HG02973 (cell line): ENCODE data around the gene NOS1AP.

Experiments used
- ATAC-seq: cut with Tn5 transposase; IDR thresholded peaks from one replicate; pipeline ENCODE4 v1.9.1; 2021; ENCODE audit warnings: moderate library complexity; ENCODE audit not compliant: unreplicated experiment

The NOS1AP gene

DNA sequence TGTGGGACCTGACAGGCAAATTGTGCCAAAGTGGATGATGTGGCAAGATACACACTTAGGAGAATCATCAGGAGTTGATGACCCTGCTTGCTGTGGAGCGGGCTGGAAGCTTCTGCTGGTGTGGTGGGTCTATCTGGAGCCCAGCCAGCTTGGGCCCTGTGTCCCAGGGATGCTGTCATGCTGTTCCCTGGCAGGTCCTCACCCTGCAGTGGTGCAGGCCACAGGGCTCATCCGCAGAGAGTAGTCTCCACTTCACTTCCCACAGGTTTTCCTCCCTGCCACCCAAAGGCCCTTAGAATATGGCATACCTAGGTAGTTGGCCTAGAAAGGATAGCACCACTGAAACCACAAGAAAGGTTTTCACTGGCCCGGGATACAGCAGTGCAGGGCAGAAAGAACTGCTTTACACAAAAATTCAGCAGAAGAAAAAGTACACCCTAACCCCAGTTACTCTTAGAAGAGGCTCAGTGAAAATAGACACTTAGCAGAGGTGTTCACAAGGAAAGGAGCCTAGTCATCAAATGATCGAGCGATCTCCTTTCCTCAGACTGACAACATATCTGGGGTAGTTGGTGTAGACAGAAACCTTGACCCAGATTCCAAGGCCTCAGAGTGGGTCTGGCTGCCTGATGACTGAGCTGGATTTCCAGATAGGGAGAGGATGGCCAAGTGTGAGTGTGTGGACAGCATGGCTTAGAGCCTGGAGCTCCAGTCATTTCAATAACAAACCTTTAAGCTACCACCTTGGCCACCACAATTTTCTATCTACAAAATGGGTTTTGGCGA, 310.8 kb downstream of the NOS1AP start:
- ATAC-seq: no peak

DNA sequence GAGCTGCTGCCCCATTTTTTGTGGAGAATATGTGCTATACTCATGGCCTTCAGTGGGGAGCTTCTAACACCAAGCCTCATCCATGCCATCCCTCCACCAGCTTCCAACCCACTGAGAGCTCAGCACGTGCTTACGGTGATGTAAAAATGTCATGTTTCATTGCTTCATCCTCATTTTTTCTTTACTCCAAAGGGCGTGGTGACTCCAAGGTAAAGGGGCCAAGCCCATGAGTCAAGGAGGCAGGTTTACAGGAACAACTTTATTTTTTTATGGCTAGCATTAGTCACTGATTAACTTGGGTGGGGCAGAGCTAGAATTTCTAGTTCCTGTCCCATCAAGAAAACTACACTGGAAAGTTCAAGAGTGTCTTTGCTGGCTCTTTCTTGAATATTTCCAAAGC, 311.9 kb downstream of the NOS1AP start, which contains the start of gene C1orf226:
Gene C1orf226 (plus strand): TSS at position 346 of the 400 bp plus-strand sequence. CDS start 174 bp downstream, outside the sequence.
- no peak for ATAC-seq

DNA sequence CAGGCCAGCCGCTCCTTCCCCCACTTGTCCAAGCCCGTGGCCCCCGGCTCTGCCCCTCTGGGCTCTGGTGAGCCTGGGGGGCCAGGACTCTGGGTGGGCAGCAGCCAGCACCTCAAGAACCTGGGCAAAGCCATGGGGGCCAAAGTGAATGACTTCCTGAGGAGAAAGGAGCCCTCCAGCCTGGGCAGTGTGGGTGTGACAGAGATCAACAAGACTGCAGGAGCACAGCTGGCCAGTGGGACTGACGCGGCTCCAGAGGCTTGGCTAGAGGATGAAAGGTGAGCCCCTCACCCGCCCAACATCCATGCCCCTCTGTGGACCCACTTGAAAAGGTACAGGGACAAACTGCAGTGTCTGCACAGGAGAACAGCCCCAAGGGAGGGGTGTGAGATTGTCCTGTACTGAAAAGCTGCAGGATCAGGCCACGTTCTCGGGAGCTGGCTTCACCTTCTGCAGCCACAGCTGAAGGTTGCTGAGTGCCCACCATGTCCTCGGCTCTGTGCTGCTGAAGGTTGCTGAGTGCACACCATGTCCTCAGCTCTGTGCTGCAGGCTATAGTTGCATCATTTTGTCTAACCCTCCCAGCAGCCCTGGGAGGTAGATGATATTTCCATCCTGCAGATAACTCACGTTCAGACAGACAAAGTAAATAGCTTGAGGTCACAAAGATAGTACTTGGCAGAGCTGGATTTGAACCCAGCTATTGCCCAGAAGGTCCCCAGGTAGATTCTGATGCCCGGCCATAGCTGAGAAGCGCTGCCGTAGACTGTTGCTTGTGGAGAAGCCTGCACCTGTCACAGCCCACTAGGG, 312.7 kb downstream of the NOS1AP start:
- ATAC-seq: no peak

DNA sequence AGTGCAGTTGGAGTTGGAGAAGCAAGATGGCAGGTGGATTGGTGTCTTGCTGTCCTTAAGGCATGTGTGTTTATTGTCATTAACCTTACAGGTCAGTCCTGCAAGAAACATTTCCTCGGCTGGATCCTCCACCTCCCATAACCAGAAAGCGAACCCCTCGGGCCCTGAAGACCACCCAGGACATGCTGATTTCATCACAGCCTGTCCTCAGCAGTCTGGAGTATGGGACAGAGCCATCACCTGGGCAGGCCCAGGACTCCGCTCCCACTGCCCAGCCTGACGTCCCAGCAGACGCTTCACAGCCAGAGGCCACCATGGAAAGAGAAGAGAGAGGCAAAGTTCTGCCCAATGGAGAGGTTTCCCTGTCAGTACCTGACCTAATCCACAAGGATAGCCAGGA, 313.6 kb downstream of the NOS1AP start:
- no peak for ATAC-seq

DNA sequence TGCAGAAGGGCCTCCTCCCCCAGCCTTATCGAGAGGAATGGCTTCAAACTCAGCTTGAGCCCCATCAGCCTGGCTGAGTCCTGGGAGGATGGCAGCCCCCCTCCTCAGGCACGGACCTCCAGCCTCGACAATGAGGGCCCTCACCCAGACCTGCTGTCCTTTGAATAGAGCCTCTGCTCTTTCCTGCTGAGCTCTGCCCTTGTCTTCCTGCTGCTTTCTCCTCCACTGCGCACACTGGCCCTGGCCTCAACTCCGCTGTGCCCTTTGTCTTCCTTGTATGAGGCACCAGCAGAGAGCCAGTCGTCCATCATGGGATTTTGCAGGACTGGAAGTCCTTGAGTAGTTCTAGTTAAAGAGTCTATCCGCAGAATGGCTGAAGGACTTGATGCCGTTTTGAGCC, 314.0 kb downstream of the NOS1AP start:
- no peak for ATAC-seq

DNA sequence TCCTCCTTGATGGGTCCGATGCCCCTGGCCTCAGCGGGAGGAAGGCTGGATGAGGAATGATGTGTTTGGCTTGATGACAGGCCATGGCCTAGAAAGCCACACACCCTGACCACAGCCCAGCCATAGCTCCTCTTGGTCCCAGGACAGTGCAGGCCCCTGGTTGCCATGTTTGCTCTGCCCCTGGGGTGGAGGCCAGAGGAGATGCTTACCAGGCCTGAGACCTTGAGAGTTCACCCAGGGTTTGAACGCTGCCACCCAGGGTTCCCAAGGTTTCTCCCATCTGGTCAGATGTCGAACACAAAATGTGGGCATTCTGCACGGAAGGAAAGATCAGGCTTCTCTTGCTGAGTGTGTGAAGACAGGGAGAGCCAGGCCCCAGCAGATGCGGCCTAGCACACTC, 314.6 kb downstream of the NOS1AP start:
- ATAC-seq: no peak

DNA sequence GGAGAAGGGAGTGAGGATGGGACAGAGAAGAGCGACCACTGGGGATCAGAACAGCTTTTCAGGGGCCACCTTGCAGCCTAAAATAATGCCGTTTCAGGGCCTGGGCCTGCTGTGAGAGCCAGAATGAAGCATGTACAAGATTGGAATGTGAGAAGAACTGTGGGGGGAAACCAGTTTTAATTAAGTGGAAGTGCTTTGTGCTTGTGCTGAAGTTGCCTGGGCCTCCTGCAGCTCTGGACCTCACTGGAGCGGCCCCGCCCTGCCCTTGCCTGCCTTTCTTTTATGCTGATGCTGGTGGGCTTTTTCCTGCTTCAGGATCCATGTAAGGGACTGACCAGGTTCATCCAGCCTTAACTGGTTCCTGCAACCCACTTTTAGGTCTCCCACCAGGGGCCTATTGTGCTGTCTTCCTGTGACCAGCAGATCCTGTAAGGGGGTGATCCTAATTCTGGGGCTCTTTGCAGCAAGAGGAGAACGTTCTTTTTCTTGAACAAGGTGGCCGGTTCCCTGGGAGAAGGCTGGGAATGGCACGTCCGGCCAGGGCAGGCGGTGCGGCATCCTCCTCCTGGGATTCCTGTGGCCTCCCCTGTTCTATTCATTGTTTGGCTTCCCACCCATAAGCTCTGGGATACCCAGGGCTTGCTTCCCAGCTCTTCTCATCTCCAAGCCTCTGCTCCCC, 315.2 kb downstream of the NOS1AP start:
- ATAC-seq: no peak

DNA sequence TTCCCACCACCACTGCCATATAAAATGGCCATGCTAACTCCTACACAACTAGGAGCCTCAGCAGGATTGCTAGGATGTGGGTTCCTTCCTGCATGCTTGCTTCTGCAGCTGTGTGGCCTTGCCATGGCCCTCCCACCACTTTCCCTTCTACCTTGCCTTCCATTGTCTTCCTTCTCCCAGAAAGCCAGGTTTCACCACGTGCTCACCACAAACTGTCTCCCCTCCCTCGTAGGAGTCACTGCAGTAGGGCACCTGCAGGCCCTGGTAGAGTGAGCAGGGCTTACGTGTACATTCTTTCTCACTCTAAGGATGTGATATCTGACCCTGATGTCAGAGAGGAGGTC, 315.8 kb downstream of the NOS1AP start:
- ATAC-seq: no peak

DNA sequence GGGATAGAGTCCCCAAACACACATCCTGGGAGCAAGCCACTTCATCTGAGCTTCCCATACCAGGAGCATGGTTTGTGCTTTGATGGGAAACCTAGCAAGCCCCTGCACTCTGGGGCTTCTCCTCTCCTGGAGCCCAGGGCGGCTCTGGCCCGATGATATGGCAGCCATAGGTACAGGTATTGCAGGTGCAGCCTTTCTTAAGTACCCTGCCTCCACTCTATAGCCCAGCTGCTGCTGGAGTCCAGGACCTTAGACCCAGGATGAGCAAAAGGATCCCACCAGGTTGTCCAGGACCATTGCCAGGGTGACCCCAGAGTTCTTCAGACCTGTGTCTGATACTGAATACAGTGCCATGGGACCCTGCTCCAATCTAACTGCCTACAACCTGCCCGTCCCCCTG, 316.2 kb downstream of the NOS1AP start:
- ATAC-seq: no peak

DNA sequence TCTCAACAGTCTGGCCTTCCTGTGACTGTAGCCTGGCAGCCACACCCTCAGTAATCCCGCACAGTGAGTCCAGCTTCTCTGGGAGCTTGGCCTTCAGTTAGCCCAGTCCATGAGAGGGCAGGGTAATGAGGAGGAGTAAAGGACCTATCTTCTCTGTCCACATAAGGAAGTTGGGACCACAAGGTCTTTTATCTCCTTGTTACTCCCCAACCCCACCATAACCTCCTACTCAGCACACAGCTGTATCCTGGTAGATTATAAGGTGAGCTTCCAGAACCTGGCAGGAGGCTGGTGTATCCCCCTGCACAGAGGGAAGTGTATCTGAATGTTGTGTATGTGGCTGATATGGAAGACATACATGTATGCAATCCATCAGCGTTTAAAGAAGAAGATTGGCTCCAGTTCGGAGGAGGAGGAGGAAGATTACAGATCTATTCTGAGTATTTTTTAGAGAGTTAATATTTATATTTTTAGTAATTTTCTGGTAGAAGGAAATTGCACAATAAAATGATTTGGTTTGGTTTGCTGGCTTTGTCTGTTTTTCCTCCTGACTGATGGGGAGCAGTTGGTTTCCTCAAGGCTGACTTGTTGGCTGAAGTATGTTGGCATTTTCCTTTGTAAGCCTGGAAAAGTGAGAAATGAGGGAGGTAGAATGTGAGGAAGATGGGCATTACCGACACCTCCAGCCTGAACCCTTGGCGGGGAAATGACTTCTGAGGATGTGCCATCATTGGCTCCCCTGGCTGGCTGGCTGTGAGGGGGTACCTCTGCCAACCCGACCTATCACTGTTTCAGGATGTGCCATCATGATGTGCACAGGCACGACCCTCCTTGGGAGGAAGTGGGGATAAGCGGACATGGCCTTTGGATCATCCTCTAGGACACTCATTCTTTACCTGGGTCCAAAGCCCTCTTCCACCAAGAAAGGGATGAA, 317.1 kb downstream of the NOS1AP start:
- no peak for ATAC-seq

DNA sequence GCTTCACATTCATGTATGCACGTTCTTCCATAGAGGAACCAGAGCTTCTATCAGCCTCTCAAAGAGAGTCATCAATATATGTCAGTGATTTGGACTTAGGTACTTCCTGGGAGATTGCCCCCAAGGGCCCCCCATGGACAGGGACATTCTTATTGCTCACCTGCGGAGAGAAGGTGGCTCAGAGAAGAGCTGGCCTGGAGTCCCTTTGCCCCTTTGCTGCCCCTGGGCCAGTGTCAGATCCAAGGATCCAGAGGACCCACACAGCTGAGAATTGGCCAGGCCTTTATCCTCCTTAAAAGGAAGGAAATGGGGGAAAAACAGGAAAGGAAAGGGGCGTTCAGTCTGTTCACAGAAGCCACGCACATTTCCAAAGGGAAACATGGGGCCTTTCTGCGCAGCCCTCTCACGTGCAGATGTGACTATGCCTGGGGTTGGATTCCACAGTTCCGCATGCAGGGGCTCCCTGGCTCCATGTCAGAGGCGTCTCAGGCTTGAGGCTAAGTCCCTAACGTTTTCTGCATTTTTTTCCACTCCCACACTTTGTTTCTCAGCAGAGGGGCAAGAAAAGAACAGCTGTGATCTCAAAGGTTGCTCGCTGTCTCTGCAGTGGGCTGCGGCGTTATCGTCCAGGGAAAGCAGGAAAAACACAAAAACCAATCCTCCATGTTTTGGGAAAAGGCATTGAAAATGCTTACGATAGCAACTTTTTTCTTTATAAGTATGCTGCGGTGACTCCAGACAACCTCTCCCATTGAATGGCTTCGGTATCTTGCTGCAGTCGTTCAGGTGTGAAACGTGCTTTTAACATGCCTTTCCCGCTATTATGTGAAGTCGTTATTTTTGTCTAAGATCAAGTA, 318.0 kb downstream of the NOS1AP start:
- no peak for ATAC-seq

DNA sequence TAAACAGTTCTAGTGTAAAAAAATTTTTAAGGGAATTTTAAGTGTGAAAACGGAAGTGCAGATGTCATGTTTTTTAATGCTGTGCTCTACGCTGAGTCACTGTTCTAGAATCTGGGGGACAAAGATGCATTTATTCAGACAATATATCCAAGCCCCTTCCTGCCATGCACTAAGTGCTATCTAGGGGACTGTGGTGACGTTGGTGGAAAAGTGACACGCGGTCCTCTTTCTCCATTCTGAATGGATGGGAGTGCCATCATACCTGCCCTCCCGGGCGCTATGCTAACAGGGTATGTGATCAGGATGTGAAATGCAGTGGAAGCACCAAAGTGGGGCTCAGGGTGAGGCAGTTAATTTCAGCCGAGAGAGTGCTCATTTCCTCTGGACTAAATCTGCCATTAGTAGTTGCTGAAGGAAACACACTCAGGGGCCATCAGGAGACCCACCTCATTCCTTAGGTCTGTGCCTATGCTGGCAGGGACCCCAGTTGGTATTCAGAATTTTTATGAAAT, 318.6 kb downstream of the NOS1AP start:
- no peak for ATAC-seq

DNA sequence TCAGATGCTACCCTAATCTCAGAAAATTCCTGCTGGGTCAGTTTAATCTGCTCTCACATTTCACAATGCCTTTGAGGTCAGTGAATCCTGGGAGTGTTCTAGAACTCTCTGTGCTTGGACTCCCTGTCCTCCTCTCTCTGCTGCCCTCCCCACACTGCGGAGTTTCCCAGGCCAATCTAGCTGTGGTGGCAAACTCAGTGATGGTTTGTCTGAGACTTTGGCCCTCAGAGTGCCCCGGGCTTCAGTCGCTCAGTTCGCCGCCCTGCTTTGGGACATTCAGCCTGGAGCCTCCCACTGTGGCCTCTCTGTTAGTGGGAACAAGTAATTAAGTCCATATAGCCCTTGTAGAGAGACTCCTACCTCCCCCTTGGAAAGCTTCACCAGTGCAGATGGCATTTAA, 319.1 kb downstream of the NOS1AP start:
- no peak for ATAC-seq

DNA sequence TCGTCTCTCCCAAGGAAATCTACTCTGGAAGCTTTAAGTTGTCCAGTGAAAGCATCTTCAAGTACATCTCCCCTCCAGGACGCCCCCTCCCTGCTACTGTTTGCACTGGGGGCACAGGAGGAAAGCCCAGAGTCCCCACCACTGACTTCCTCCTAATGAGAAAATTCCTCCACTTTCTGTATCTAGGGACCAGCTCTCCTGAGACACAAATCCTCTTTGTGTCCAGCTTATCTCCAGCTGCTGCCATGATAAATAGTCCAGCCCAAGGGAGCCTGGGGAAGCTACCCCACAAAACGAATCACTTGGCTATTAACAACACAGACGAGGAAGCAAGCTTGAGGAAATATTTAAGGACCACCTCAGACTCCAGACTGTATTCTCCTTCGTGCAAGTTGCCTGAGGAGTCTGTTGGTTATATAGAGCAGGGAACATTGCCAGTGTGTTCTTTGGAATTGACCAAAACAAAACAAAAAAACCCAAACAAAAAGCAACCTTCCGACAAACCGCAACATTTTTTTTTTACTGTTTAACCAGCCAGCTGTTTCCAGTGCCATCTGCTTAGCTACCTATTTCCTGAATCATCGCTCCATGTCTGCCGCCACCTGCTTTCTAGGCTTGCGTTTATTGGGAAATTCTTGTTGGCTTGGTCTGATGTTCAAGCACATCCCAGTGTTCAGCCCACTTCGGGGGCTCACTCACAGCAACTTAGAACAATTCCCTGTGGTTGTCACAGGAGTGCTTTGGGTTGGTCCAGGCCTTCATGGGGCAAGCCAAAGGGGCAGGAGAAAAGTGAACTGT, 319.7 kb downstream of the NOS1AP start:
- no peak for ATAC-seq

DNA sequence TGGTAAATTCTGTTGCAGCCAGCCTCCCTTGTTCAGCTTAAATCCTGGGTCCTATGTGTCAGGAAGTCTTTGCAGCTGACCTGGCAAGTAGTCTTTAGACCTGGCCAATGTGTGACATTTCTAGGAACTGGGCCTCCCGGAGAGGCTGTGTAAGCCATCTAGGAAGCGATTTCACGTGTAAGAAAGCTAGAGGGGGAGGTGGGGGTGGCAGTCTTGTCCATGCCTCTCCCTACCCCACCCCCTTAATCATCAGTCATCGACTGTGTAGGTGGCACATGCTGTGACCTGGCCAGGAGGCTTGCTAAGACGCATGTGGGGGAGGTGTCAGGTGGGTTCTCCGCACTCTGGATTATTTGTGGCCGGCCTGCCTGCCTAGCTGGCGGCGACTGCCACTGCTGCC, 320.5 kb downstream of the NOS1AP start:
- no peak for ATAC-seq

DNA sequence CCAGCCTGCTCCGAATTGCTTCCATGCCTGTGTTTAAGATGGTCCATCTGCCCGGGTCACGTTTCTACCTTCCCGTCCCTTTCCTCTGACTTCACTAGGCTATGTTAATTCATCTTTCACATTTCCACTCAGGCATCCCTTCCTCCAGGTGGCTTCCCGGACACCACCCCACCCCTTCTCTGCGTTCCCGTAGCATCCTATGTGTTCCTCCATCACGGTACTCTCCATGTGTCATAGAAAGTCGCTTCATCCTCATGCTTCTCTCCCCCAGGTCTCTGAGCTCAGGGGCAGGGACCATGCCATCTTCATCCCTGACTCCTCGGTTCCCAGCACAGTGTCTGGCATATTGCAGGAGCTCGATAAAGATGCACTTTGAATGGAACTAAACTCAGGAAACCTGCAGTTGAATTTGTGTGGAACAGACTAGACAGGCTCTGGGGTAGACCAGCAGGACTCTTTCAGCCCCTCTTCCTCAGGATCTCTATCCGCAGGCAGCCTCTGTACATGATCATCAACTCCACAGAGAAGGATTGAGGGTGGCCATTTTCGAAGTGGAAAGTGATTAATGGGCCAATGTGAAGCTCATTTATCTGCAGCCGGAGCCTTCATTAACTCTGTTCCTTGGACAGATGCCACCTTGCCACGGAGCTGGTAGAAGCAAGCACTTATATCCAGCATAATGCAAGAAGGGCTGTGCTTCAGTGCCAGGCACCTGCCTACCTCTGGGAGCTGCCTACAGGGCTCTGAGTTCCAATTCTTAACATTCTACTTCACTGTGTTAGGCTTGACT, 321.1 kb downstream of the NOS1AP start:
- no peak for ATAC-seq

DNA sequence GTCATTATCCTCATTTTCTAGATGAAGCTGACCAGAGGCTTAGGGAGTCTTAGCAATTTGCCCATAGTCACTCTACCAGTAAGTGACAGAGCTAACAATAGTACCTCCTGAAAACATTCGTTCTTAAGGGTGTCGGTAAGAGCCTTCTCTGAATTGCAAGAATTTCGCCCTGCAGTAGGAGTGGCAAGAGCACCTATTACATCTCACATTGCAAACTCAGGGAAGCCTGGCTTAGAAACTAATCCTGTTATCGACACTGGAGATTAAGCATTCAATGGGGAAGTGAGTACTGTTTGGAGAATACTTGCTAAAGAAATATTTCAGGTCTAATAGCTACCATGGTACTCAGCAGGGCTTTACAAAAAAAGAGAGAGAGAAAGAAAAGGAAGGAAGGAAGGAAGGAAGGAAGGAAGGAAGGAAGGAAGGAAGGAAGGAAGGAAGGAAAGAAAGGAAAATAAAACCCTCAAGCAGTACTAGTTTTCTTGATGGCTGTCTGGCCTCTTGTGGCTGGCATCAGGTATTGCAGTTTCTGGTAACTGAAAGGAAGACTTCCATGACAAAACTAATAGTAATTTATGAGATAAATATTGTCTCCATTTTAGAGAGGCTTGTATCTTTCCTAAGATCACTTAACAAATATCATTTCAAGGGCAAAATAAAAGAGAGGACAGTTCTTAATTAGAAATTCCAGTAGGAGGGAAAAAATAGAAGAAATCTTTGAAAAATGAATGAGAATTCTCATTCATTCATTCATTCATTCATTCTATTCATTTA, 322.5 kb downstream of the NOS1AP start:
- no peak for ATAC-seq
